ENCODE data around the gene CASKIN1.

The CASKIN1 gene

GRCh38 chr16:2188395-2188794 lies 8.0 kb downstream of the CASKIN1 start:
- TF ChIP-seq MAX (IDR thresholded peaks at IDR 0.05): no peak

GRCh38 chr16:2187212-2187611 lies 9.2 kb downstream of the CASKIN1 start:
- TF ChIP-seq CEBPB (IDR thresholded peaks at IDR 0.05): no peak
- no peak for TF ChIP-seq RAD21 (IDR thresholded peaks at IDR 0.05; ENCODE audit: low read depth)
- no peak for TF ChIP-seq FOXM1 (IDR thresholded peaks at IDR 0.05; ENCODE audit: borderline replicate concordance, low read depth)
- TF ChIP-seq NFIC (IDR thresholded peaks at IDR 0.05): no peak

- TF ChIP-seq TAF1 (IDR thresholded peaks at IDR 0.05; ENCODE audit: low read depth): no peak
- no peak for TF ChIP-seq MAX (IDR thresholded peaks at IDR 0.05)
- TF ChIP-seq TCF12 (IDR thresholded peaks at IDR 0.05; ENCODE audit: low read depth): no peak
- TF ChIP-seq EGR1 (IDR thresholded peaks at IDR 0.05): no peak
These were observed 9.9 kb downstream of the CASKIN1 start for GRCh38 chr16:2186505-2186904.

- no peak for TF ChIP-seq MAX (IDR thresholded peaks at IDR 0.05)
- no peak for TF ChIP-seq TAF1 (IDR thresholded peaks at IDR 0.05; ENCODE audit: low read depth)
- no peak for TF ChIP-seq ZBTB7A (IDR thresholded peaks at IDR 0.05; ENCODE audit: low read depth)
- TF ChIP-seq CEBPB (IDR thresholded peaks at IDR 0.05): no peak
- no peak for TF ChIP-seq USF1 (IDR thresholded peaks at IDR 0.05)
- TF ChIP-seq TCF12 (IDR thresholded peaks at IDR 0.05; ENCODE audit: low read depth): no peak
These were observed 10.3 kb downstream of the CASKIN1 start for GRCh38 chr16:2186064-2186463.

GRCh38 chr16:2184962-2185361 lies 11.4 kb downstream of the CASKIN1 start:
- TF ChIP-seq USF1 (IDR thresholded peaks at IDR 0.05) (no peak), REST (IDR thresholded peaks at IDR 0.05; ENCODE audit: low read depth) (no peak), CREB1 (IDR thresholded peaks at IDR 0.05; ENCODE audit: low read depth) (no peak), RAD21 (IDR thresholded peaks at IDR 0.05; ENCODE audit: low read depth) (no peak), MAX (IDR thresholded peaks at IDR 0.05) (no peak), NFIC (IDR thresholded peaks at IDR 0.05) (no peak), FOXM1 (IDR thresholded peaks at IDR 0.05; ENCODE audit: borderline replicate concordance, low read depth) (no peak), TEAD4 (IDR thresholded peaks at IDR 0.05) (no peak), ZBTB7A (IDR thresholded peaks at IDR 0.05; ENCODE audit: low read depth) (no peak), EP300 (IDR thresholded peaks at IDR 0.05; ENCODE audit: borderline replicate concordance) (no peak), CEBPB (IDR thresholded peaks at IDR 0.05) (no peak), EGR1 (IDR thresholded peaks at IDR 0.05) (no peak), TCF12 (IDR thresholded peaks at IDR 0.05; ENCODE audit: low read depth) (no peak), TAF1 (IDR thresholded peaks at IDR 0.05; ENCODE audit: low read depth) (no peak), YY1 (IDR thresholded peaks at IDR 0.05; ENCODE audit: low read depth) (no peak)

GRCh38 chr16:2184346-2184745 lies 12.1 kb downstream of the CASKIN1 start:
- TF ChIP-seq YY1 (IDR thresholded peaks at IDR 0.05; ENCODE audit: low read depth): no peak
- TF ChIP-seq FOXM1 (IDR thresholded peaks at IDR 0.05; ENCODE audit: borderline replicate concordance, low read depth): no peak
- no peak for TF ChIP-seq REST (IDR thresholded peaks at IDR 0.05; ENCODE audit: low read depth)
- TF ChIP-seq ZBTB7A (IDR thresholded peaks at IDR 0.05; ENCODE audit: low read depth): no peak
- no peak for TF ChIP-seq MAX (IDR thresholded peaks at IDR 0.05)
- no peak for TF ChIP-seq TAF1 (IDR thresholded peaks at IDR 0.05; ENCODE audit: low read depth)
- no peak for TF ChIP-seq RAD21 (IDR thresholded peaks at IDR 0.05; ENCODE audit: low read depth)
- no peak for TF ChIP-seq EGR1 (IDR thresholded peaks at IDR 0.05)

GRCh38 chr16:2183671-2184070 lies 12.7 kb downstream of the CASKIN1 start:
- TF ChIP-seq EGR1 (IDR thresholded peaks at IDR 0.05) (no peak), FOXM1 (IDR thresholded peaks at IDR 0.05; ENCODE audit: borderline replicate concordance, low read depth) (no peak), RAD21 (IDR thresholded peaks at IDR 0.05; ENCODE audit: low read depth) (no peak), USF1 (IDR thresholded peaks at IDR 0.05) (no peak)

Measured in Ishikawa (cell line).